NCI-H187 (cell line): ENCODE data around the gene CYLC1.

Experiments
- DNase-seq, 2 experiments: peaks; one replicate each; lab custom pipeline; 2025; lab: John Stamatoyannopoulos, UW

CYLC1 gene, protein sequence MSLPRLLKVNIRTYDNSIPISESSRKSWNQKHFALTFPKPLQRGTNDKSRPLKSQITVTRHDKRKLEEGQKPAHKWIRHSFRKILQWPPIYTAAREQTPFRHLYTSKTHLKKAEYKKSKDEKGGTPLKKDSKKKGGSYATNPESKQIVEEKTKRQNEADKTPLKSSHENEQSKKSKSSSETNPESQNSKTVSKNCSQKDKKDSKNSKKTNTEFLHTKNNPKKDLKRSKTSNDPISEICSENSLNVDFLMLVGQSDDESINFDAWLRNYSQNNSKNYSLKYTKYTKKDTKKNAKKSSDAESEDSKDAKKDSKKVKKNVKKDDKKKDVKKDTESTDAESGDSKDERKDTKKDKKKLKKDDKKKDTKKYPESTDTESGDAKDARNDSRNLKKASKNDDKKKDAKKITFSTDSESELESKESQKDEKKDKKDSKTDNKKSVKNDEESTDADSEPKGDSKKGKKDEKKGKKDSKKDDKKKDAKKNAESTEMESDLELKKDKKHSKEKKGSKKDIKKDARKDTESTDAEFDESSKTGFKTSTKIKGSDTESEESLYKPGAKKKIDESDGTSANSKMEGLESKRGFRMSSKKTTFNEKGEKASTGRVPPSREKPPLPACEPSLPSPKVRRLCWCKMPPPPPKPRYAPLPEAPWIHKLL

GRCh38 chrX:83860846-83861245 is at the start of gene CYLC1:
CYLC1 (plus strand) TSS chrX:83861146; CDS start chrX:83861183, 37 bp downstream.
- DNase-seq, result no peak

GRCh38 chrX:83819304-83819703 is 41.6 kb upstream of the CYLC1 start:
- no peak for DNase-seq

- no peak for DNase-seq
Measured at GRCh38 chrX:83829874-83830273, 31.1 kb upstream of the CYLC1 start.

GRCh38 chrX:83845397-83845796 is 15.5 kb upstream of the CYLC1 start:
- no peak for DNase-seq

GRCh38 chrX:83847339-83847738 is 13.6 kb upstream of the CYLC1 start:
- no peak for DNase-seq

DNA sequence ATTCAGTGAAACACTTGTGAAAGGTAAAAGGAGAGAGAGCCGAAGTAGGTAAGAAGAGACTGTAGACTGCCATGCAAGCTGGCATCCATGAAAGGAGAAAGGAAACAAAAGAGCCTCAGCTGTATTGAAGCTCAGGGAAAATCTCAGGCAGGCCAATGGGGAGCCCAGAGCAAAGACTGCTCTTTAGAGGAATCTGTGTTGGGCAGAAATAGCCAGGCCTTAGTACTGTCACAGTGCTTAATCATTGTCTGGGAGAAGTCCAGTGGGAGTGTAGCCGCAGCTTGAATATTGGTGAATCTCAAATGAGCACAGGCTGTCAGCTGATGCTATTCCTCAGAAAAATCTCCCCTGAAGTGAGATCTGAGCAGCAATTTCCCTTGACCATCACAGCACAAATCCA is 27.6 kb downstream of the CYLC1 start:
- DNase-seq, result no peak

GRCh38 chrX:83892433-83892832 is 31.5 kb downstream of the CYLC1 start:
- no peak for DNase-seq

GRCh38 chrX:83906921-83907320 is 46.0 kb downstream of the CYLC1 start:
- DNase-seq, result no peak

DNA sequence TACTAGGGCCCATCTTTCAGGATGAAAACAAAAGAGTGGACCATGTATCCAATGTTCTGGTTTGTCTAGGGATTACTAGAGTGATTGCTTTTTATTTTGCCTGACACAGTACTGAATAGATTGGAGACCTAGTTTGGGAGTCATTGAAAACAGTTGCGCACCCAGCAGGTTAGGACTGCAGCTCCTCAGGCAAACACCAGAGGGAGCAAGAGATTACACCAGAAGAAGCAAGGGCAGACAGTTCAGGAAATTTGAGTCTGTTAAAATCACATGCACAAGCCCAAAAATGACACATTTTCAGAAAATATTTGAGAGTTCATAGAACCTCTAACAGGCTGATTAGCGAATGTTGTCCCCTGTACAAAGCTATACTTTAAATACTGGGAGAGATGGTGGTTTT is 55.6 kb downstream of the CYLC1 start:
- DNase-seq, result no peak

DNA sequence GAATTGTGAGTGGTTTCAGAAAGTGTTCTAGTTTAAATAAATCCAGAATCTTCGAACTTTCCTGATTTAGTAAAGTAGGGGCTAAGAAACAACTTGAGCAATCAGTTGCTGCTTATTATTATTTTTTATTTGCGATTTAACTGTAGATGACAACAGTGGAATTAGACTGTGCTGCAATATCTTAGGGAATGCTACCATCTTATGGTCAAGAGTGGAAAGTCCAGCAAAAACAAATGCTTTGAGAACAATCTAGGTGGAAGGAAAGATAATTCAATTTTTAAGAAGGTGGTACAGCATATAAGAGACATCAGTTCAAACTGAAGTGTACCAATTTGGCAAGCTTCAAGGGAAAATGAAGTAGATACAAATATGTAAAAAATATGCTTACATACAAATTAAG is 73.3 kb downstream of the CYLC1 start:
- DNase-seq, result no peak
